SH-SY5Y (cell line): ENCODE measurements around the gene FOXG1.

Source experiments
- GATA2 ChIP-seq: IDR thresholded peaks from 2 replicates; pipeline ENCODE4 v1.6.1; 2011; ENCODE audit warnings: mild to moderate bottlenecking, low read depth, low read length
- GATA3 ChIP-seq: IDR thresholded peaks from 2 replicates; pipeline ENCODE4 v1.6.1; 2011; ENCODE audit warnings: low read depth, mild to moderate bottlenecking, low read length, moderate library complexity

Gene FOXG1

GRCh38 chr14:28767030-28767852 lies 654 bp downstream of the FOXG1 start:
- no peak for TF ChIP-seq GATA3

GRCh38 chr14:28767853-28768741 lies 1.5 kb downstream of the FOXG1 start:
- TF ChIP-seq GATA2, result no peak
- no peak for TF ChIP-seq GATA3

- no peak for TF ChIP-seq GATA2
- TF ChIP-seq GATA3, result no peak
These were observed 2.8 kb downstream of the FOXG1 start for GRCh38 chr14:28769276-28769880.

GRCh38 chr14:28770061-28770460 lies 3.5 kb downstream of the FOXG1 start:
- no peak for TF ChIP-seq GATA3
- no peak for TF ChIP-seq GATA2

- TF ChIP-seq GATA2, result no peak
- no peak for TF ChIP-seq GATA3
These were observed 4.0 kb downstream of the FOXG1 start for GRCh38 chr14:28770630-28771029.

- TF ChIP-seq GATA3 (no peak), GATA2 (no peak)
These were observed 4.6 kb downstream of the FOXG1 start for GRCh38 chr14:28771168-28771567.

- no peak for TF ChIP-seq GATA2
- no peak for TF ChIP-seq GATA3
These were observed 6.0 kb downstream of the FOXG1 start for GRCh38 chr14:28772613-28773012.

- TF ChIP-seq GATA3 (no peak), GATA2 (no peak)
These were observed 6.6 kb downstream of the FOXG1 start for GRCh38 chr14:28773176-28773575.

GRCh38 chr14:28773861-28774691 lies 7.5 kb downstream of the FOXG1 start:
- TF ChIP-seq GATA2, result no peak
- no peak for TF ChIP-seq GATA3

- TF ChIP-seq GATA3 (no peak), GATA2 (no peak)
These were observed 8.5 kb downstream of the FOXG1 start for GRCh38 chr14:28774764-28775735.

- no peak for TF ChIP-seq GATA3
- no peak for TF ChIP-seq GATA2
These were observed 10.1 kb downstream of the FOXG1 start for GRCh38 chr14:28776482-28777266.
